Spleen (tissue), 7 donors: ENCODE results near the gene SLF1.

Experiments used
- CTCF ChIP-seq, 11 experiments: fragments of 200-600 bp in 7 of 11; fragments of 450-650 bp in 4 of 11; sonication (generic) in 4 of 11; IDR thresholded peaks in 8 of 11; conservative IDR thresholded peaks in 3 of 11; 1 replicate in 7 of 11; 2 replicates in 4 of 11; pipeline versions ENCODE4 v1.4.0 to v1.8.0; 2016 to 2021; ENCODE audit warnings: antibody characterized with exemption in 11 of 11, inconsistent platforms in 4 of 11, mild to moderate bottlenecking in 1 of 11
- POLR2AphosphoS5 ChIP-seq, 3 donors: sonication (generic); formaldehyde crosslinking; IDR thresholded peaks; one replicate each; pipeline ENCODE4 v1.5.1; 2017; ENCODE audit warnings: antibody characterized with exemption in 3 of 3
- donor health status: DM: no; HTN: no; CAD: no; lungs with moderate emphysema.
- donor health status: DM: no; HTN: no; CAD: no.
- donor health status: DM: no; HTN: no; CAD: no.

DNA sequence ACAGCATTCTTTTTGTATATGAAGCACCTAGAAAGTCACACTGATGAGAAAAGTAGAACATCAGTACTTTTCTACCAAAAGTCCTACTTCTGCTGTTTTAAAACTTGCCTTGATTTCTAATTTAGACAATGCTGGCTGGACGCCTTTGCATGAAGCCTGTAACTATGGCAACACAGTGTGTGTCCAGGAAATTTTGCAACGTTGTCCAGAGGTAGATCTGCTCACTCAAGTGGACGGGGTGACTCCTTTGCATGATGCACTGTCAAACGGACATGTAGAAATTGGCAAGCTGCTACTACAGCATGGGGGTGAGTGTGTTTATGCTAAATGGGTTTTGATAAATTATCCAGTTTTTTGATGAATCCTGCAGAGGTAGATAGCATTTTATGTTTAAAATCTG is 73.5 kb downstream of the SLF1 start:
- no peak for TF ChIP-seq CTCF (IDR thresholded peaks at IDR 0.05 in 8 of 11, conservative IDR thresholded peaks at IDR 0.05 in 3 of 11)
- TF ChIP-seq POLR2AphosphoS5 (IDR thresholded peaks at IDR 0.05), result peak in 1 of 3 donors; percentile 8
